ENCODE results near the gene L2HGDH.
A peak's percentile ranks its signal among the peaks of the same experiment; 100 is the strongest.

L2HGDH gene

DNA sequence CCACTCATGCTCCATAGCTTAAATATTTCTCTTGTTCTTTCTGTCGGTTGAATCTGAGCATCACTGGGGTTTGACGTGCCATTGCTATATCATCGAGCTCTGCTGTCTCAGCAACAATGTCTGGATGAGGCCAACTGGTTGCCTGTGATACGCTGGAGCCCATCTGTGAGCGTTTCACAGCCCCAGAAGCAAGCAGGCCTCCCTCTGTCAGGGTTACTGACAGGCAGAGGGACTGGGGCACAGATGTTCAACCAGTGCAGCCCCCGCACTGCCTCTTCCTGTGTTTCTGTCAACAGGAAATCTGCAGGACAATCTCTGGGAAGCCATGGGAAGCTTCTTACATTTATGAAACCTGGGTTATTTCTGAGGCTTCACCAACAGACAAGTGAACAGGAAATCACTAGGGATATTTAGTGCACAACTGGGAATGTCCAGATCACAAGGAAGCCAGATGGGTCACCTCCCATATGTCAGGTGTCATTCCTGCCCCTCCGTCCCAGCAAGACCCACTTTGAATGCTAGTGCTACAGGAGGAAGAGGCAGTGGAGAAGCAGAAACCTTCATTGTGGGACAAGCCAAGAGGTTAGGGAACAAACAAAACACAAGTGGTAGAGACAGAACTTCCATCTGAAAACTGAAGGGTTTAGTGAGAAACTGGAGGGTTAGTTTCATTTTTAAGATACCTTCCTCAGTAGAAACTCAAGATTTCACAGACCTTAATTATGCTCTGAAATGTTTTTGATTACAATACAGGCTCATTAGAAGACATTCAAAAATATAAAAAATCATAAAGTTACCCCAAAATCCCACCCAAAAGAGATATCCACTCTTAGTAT lies 24.2 kb upstream of the L2HGDH start:
- Histone ChIP-seq H3K4me3 (ENCODE audit: low read depth, low read length) (peak overlapping the region; percentile 33), H3K4me1 (peaks cover 11% of the 10 kb centered on the region), H3K36me3 (no peaks in the 10 kb centered on the region), H3K27me3 (no peaks in the 10 kb centered on the region), H3K9me3 (no peaks in the 10 kb centered on the region)
- DNase-seq = peak; percentile 82
- TF ChIP-seq, protein P1, sequence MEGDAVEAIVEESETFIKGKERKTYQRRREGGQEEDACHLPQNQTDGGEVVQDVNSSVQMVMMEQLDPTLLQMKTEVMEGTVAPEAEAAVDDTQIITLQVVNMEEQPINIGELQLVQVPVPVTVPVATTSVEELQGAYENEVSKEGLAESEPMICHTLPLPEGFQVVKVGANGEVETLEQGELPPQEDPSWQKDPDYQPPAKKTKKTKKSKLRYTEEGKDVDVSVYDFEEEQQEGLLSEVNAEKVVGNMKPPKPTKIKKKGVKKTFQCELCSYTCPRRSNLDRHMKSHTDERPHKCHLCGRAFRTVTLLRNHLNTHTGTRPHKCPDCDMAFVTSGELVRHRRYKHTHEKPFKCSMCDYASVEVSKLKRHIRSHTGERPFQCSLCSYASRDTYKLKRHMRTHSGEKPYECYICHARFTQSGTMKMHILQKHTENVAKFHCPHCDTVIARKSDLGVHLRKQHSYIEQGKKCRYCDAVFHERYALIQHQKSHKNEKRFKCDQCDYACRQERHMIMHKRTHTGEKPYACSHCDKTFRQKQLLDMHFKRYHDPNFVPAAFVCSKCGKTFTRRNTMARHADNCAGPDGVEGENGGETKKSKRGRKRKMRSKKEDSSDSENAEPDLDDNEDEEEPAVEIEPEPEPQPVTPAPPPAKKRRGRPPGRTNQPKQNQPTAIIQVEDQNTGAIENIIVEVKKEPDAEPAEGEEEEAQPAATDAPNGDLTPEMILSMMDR (IDR thresholded peaks at IDR 0.05; ENCODE audit: low read depth, low read length) = no peak

DNA sequence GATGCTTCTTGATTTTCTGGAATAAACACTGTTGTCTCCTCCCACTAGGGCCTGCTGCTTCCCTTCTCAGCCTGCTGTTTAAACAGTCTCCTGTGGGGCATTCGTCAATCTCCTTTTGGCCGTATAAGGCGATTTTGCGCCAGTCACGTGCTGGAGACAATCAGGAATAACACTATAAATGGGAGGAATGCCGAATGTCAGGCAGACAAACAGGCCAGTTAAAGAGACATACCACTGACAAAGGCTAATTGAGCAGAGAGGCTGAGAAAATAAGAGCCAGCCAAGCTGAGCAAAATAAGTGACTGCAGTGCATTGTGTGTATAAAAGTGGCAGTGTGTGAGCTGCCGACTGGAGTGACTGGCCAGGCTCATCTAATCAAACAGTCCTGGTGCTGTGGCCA lies 23.4 kb upstream of the L2HGDH start:
- H3K4me3 ChIP-seq (ENCODE audit: low read depth, low read length) = peak overlapping the region; percentile 33
- TF ChIP-seq, protein P1 (IDR thresholded peaks at IDR 0.05; ENCODE audit: low read depth, low read length) = peak; percentile 31; the same call in 1 of the 2 replicates
- DNase-seq = peak; percentile 61
- no peaks in the 10 kb centered on the region for H3K36me3 ChIP-seq
- no peaks in the 10 kb centered on the region for H3K9me3 ChIP-seq
- H3K4me1 ChIP-seq = peaks cover 11% of the 10 kb centered on the region
- no peaks in the 10 kb centered on the region for H3K27me3 ChIP-seq

DNA sequence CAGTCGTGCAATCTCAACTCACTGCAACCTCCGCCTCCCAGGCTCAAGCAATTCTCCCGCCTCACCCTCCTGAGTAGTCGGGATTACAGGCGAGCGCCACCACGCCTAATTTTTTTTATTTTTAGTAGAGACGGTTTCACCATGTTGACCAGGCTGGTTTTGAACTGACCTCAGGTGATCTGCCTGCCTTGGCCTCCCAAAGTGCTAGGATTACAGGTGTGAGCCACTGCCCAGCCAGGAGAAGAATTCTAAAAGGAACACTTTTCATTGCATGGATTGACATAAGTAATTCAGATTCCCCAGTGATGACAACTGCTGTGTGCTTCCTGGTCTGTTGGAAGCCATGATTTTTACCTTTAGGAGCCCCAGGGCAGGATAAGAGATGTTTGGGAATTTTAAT lies 22.2 kb upstream of the L2HGDH start:
- Histone ChIP-seq H3K9me3 (no peaks in the 10 kb centered on the region), H3K36me3 (no peaks in the 10 kb centered on the region), H3K4me1 (peaks cover 11% of the 10 kb centered on the region), H3K27me3 (no peaks in the 10 kb centered on the region), H3K4me3 (ENCODE audit: low read depth, low read length) (no peak overlapping the region)
- TF ChIP-seq, protein P1 (IDR thresholded peaks at IDR 0.05; ENCODE audit: low read depth, low read length) = no peak
- no peak for DNase-seq

DNA sequence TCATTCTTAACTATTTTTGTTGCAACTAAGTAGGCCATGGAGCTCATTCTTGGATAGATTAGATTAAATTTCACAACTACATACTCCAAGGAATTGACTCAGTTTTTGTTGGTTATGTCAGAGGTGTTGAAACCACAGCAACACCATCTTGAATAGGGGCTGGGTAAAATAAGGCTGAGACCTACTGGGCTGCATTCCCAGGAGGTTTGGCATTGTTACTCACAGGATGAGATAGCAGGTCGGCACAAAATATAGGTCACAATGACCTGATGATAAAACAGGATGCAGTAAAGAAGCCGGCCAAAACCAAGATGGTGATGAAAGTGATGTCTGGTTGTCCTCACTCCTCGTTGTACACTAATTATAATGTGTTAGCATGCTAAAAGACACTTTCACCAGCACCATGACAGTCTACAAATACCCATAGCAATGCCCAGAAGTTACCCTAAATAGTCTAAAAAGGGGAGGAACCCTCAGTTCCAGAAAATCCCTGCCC lies 21.0 kb upstream of the L2HGDH start:
- TF ChIP-seq, protein P1 (IDR thresholded peaks at IDR 0.05; ENCODE audit: low read depth, low read length) = no peak
- no peak for DNase-seq
- Histone ChIP-seq H3K4me1 (peaks cover 15% of the 10 kb centered on the region), H3K36me3 (no peaks in the 10 kb centered on the region), H3K27me3 (no peaks in the 10 kb centered on the region), H3K4me3 (ENCODE audit: low read depth, low read length) (no peak overlapping the region), H3K9me3 (no peaks in the 10 kb centered on the region)

DNA sequence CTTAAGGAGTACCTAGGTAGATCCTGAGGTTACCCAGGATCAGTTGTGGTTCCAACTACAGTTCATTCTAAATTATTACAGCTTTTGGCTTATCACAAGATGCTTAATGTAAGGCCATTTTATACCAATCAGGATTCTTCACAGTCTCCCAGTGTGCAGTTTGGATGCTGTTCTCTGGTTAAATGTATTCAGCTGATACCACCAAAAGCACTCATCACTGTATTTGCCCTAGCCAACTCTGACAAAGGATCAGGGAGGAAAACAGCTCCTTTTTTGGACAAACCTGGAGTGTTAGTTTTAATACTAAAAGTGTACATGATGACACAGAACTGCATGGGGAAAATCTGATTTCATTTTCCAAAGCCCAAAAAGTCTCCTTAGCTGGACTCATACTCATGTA lies 19.6 kb upstream of the L2HGDH start:
- DNase-seq = no peak
- H3K4me3 ChIP-seq (ENCODE audit: low read depth, low read length) = no peak overlapping the region
- peaks cover 15% of the 10 kb centered on the region for H3K4me1 ChIP-seq
- H3K36me3 ChIP-seq = no peaks in the 10 kb centered on the region; the same call in 1 of the 2 replicates
- no peaks in the 10 kb centered on the region for H3K9me3 ChIP-seq
- H3K27me3 ChIP-seq = no peaks in the 10 kb centered on the region
- TF ChIP-seq, protein P1 (IDR thresholded peaks at IDR 0.05; ENCODE audit: low read depth, low read length) = no peak
